Esophagus (tissue), 2 donors: ENCODE measurements around the gene RIOK3. TPM values are rescaled to one million over a fixed set of nuclear protein-coding genes. Genes with fewer than 3 reads are reported as not detected.
A peak's percentile ranks its signal among the peaks of the same experiment; 100 is the strongest.
"Not testable (repeated sequence)": the region's sequence is repeated elsewhere in the genome, so short reads cannot be mapped to it uniquely, and the experiment has no call there.

Experiments
- H3K27ac ChIP-seq, 2 donors: one replicate each; pipeline ENCODE4 v1.5.1; 2013; ENCODE audit warnings: low read depth in 2 of 2, mild to moderate bottlenecking in 2 of 2, inconsistent platforms in 1 of 2, low read length in 1 of 2, moderate library complexity in 1 of 2
- H3K27me3 ChIP-seq, 2 donors: one replicate each; pipeline ENCODE4 v1.6.1; 2013; ENCODE audit warnings: low read length in 2 of 2, control low read depth in 1 of 2, mild to moderate bottlenecking in 1 of 2; ENCODE audit not compliant: insufficient read depth in 2 of 2, control insufficient read depth in 1 of 2
- H3K36me3 ChIP-seq, 2 donors: one replicate each; pipeline ENCODE4 v1.6.1; 2013; ENCODE audit warnings: low read length in 1 of 2; ENCODE audit not compliant: control insufficient read depth in 2 of 2, insufficient read depth in 2 of 2
- H3K4me1 ChIP-seq, 2 donors: one replicate each; pipeline ENCODE4 v1.6.1; 2013; ENCODE audit warnings: low read length in 1 of 2; ENCODE audit not compliant: control insufficient read depth in 2 of 2, insufficient read depth in 2 of 2
- H3K4me3 ChIP-seq, 2 donors: one replicate each; pipeline ENCODE4 v1.5.1; 2013; ENCODE audit warnings: low read length in 2 of 2, mild to moderate bottlenecking in 2 of 2, low read depth in 1 of 2, moderate library complexity in 1 of 2
- H3K9me3 ChIP-seq, 2 donors: one replicate each; pipeline ENCODE4 v1.6.1; 2013; ENCODE audit warnings: mild to moderate bottlenecking in 2 of 2, low read depth in 1 of 2, low read length in 1 of 2, moderate library complexity in 1 of 2; ENCODE audit not compliant: control insufficient read depth in 2 of 2, insufficient read depth in 1 of 2
- WGBS, 2 donors: extraction: QIAGEN DNeasy Blood & Tissue Kit; methylation state at CpG; one replicate each; pipeline ENCODE4 v1.1.7; 2013; 5-methylcytosine and 5-hydroxymethylcytosine counted together
- polyA plus RNA-seq, 2 donors: library from polyadenylated mRNA; stranded (reverse); fragments of 200-250 nt; gene quantifications; one replicate each; pipeline ENCODE4 v1.2.3, GENCODE V29; 2013
- donor health status: healthy with polysubstance abuse.
- donor health status: Bipolar disorder and iron deficiency.

Gene RIOK3
- polyA plus RNA-seq, 2 donors, result 74.1 to 147 TPM

- Histone ChIP-seq H3K27me3 (no peaks in the 10 kb centered on the region), H3K4me1 (peaks cover 2 to 5% of the 10 kb centered on the region in 2 donors), H3K27ac (peak overlapping the region; percentile 85 to 88), H3K4me3 (peak overlapping the region; percentile 74 to 75), H3K9me3 (no peaks in the 10 kb centered on the region), H3K36me3 (peaks cover 5 to 6% of the 10 kb centered on the region in 2 donors)
- whole genome bisulfite sequencing, 2 donors, result 1 to 2% methylated on average over 21 of the region's 21 CpGs
These were observed 50.9 kb downstream of the RIOK3 start for GRCh38 chr18:23503963-23504344.

- peaks cover 5 to 6% of the 10 kb centered on the region in 2 donors for H3K36me3 ChIP-seq
- peaks cover 2 to 5% of the 10 kb centered on the region in 2 donors for H3K4me1 ChIP-seq
- no peaks in the 10 kb centered on the region for H3K9me3 ChIP-seq
- WGBS, 2 donors, result 47 to 67% methylated on average over 3 of the region's 3 CpGs
- H3K27ac ChIP-seq, result peak overlapping the region in 1 of 2 donors; percentile 47
- no peaks in the 10 kb centered on the region for H3K27me3 ChIP-seq
- peak overlapping the region in 1 of 2 donors; percentile 75 for H3K4me3 ChIP-seq
These were observed 51.6 kb downstream of the RIOK3 start for GRCh38 chr18:23504720-23505119.

GRCh38 chr18:23506393-23506792 is 53.3 kb downstream of the RIOK3 start:
- Histone ChIP-seq H3K36me3 (peaks cover 5 to 12% of the 10 kb centered on the region in 2 donors), H3K27me3 (no peaks in the 10 kb centered on the region), H3K4me1 (peaks cover 2 to 5% of the 10 kb centered on the region in 2 donors), H3K9me3 (no peaks in the 10 kb centered on the region), H3K4me3 (no peak overlapping the region), H3K27ac (no peak overlapping the region)
- 83 to 86% methylated on average over 6 of the region's 6 CpGs for WGBS, 2 donors

- H3K36me3 ChIP-seq, result peaks cover 5 to 12% of the 10 kb centered on the region in 2 donors
- 97% methylated on average over 2 of the region's 2 CpGs for WGBS, 2 donors
- not testable (repeated sequence) for H3K27me3 ChIP-seq, H3K4me3 ChIP-seq, H3K4me1 ChIP-seq, H3K27ac ChIP-seq, H3K9me3 ChIP-seq
These were observed 57.8 kb downstream of the RIOK3 start for GRCh38 chr18:23510923-23511322.

GRCh38 chr18:23512216-23512615 is 59.1 kb downstream of the RIOK3 start:
- not testable (repeated sequence) for H3K36me3 ChIP-seq, H3K9me3 ChIP-seq, H3K4me1 ChIP-seq, H3K4me3 ChIP-seq, H3K27ac ChIP-seq, H3K27me3 ChIP-seq
- 85 to 87% methylated on average over 7 of the region's 7 CpGs for whole genome bisulfite sequencing, 2 donors

- Histone ChIP-seq H3K4me1 (no peaks in the 10 kb centered on the region), H3K9me3 (no peaks in the 10 kb centered on the region), H3K27me3 (no peaks in the 10 kb centered on the region), H3K4me3 (no peak overlapping the region), H3K27ac (no peak overlapping the region), H3K36me3 (peaks cover 5 to 10% of the 10 kb centered on the region in 2 donors)
- 89 to 95% methylated on average over 1 of the region's 1 CpG for WGBS, 2 donors
These were observed 59.6 kb downstream of the RIOK3 start for GRCh38 chr18:23512641-23513040.

GRCh38 chr18:23515911-23516546 is 62.9 kb downstream of the RIOK3 start:
- Histone ChIP-seq H3K36me3 (peaks cover 4 to 19% of the 10 kb centered on the region in 2 donors), H3K4me3 (no peak overlapping the region), H3K27me3 (no peaks in the 10 kb centered on the region), H3K4me1 (no peaks in the 10 kb centered on the region), H3K9me3 (no peaks in the 10 kb centered on the region), H3K27ac (peak overlapping the region; percentile 25 to 58)
- 39% methylated on average over 17 of the region's 17 CpGs for WGBS, 2 donors

GRCh38 chr18:23519734-23520133 is 66.6 kb downstream of the RIOK3 start:
- 81 to 84% methylated on average over 4 of the region's 4 CpGs for WGBS, 2 donors
- Histone ChIP-seq H3K4me1 (peaks cover 0 to 6% of the 10 kb centered on the region in 2 donors), H3K27me3 (no peaks in the 10 kb centered on the region), H3K36me3 (peaks cover 7 to 32% of the 10 kb centered on the region in 2 donors), H3K4me3 (no peak overlapping the region), H3K27ac (peak overlapping the region in 1 of 2 donors; percentile 11), H3K9me3 (no peaks in the 10 kb centered on the region)

- Histone ChIP-seq H3K36me3 (peaks cover 10 to 35% of the 10 kb centered on the region in 2 donors), H3K27ac (no peak overlapping the region)
These were observed 68.2 kb downstream of the RIOK3 start for GRCh38 chr18:23521271-23521670.

GRCh38 chr18:23521907-23522306 is 68.8 kb downstream of the RIOK3 start:
- H3K4me1 ChIP-seq, result peaks cover 0 to 6% of the 10 kb centered on the region in 2 donors
- H3K36me3 ChIP-seq, result peaks cover 10 to 40% of the 10 kb centered on the region in 2 donors
- no peaks in the 10 kb centered on the region for H3K9me3 ChIP-seq
- 62 to 71% methylated on average over 7 of the region's 7 CpGs for WGBS, 2 donors
- no peaks in the 10 kb centered on the region for H3K27me3 ChIP-seq
- no peak overlapping the region for H3K4me3 ChIP-seq
- H3K27ac ChIP-seq, result peak overlapping the region; percentile 57 to 69

More at GRCh38 chr18:23521271-23521670, 68.2 kb downstream of the RIOK3 start:
- Histone ChIP-seq H3K9me3 (no peaks in the 10 kb centered on the region), H3K27me3 (no peaks in the 10 kb centered on the region), H3K4me3 (no peak overlapping the region), H3K4me1 (peaks cover 0 to 6% of the 10 kb centered on the region in 2 donors)
- WGBS, 2 donors, result 80 to 81% methylated on average over 7 of the region's 7 CpGs
